H1 (cell line): ENCODE results near the gene PRX. TPM values are rescaled to one million over a fixed set of nuclear protein-coding genes. Genes with fewer than 3 reads are reported as not detected.
A peak's percentile ranks its signal among the peaks of the same experiment; 100 is the strongest.

Experiments
- CTCF ChIA-PET: fragments of 300-600 bp; sonication (Branson Sonifier 250); formaldehyde crosslinking; loops from one replicate; lab custom pipeline; 2021; ENCODE audit not compliant: partially characterized antibody; lab: Charles Lee
- POLR2A ChIA-PET: fragments of 300-600 bp; sonication (Branson Sonifier 250); formaldehyde crosslinking; loops from one replicate; lab custom pipeline; 2021; ENCODE audit warnings: inconsistent platforms; ENCODE audit not compliant: partially characterized antibody; lab: Charles Lee
- DNase-seq, 2 experiments: peaks; one replicate each; pipeline versions ENCODE4 v3.0.0 to v3.0.0-alpha.2; 2010 to 2022; ENCODE audit warnings: low spot score in 2 of 2, low read depth in 1 of 2, mixed read lengths in 1 of 2
- FAIRE-seq: peaks from 2 replicates; lab custom pipeline; 2011; peaks lifted over from hg19 to GRCh38; lab: Jason Lieb, UNC
- H2AFZ ChIP-seq: 2 replicates; pipeline ENCODE4 v1.8.1; 2012; ENCODE audit warnings: low read length, inconsistent platforms
- H2AK5ac ChIP-seq: 2 replicates; pipeline ENCODE4 v1.6.1; 2013; ENCODE audit warnings: low read depth, low read length
- H2BK120ac ChIP-seq: replicated peaks from 2 replicates; pipeline ENCODE3; 2013; ENCODE audit warnings: low read depth, low read length, inconsistent platforms
- H2BK12ac ChIP-seq: 2 replicates; pipeline ENCODE4 v1.6.1; 2013; ENCODE audit warnings: low read depth, low read length
- H2BK15ac ChIP-seq: 2 replicates; pipeline ENCODE4 v1.6.1; 2013; ENCODE audit warnings: low read length
- H2BK20ac ChIP-seq: 2 replicates; pipeline ENCODE4 v1.6.1; 2013; ENCODE audit warnings: low read length
- H2BK5ac ChIP-seq: 2 replicates; pipeline ENCODE4 v1.6.1; 2013; ENCODE audit warnings: low read depth, low read length
- H3K14ac ChIP-seq: 2 replicates; pipeline ENCODE4 v1.6.1; 2013; ENCODE audit warnings: inconsistent platforms; ENCODE audit not compliant: insufficient read length
- H3K18ac ChIP-seq: 2 replicates; pipeline ENCODE4 v1.6.1; 2013; ENCODE audit warnings: low read length; ENCODE audit errors: extremely low read depth
- H3K23ac ChIP-seq: 2 replicates; pipeline ENCODE4 v1.6.1; 2013; ENCODE audit warnings: inconsistent platforms; ENCODE audit not compliant: insufficient read length
- H3K23me2 ChIP-seq: 2 replicates; pipeline ENCODE4 v1.6.1; 2013; ENCODE audit warnings: low read depth, low read length
- H3K27ac ChIP-seq: 2 replicates; pipeline ENCODE4 v1.6.1; 2011; ENCODE audit warnings: low read depth, low read length, inconsistent platforms
- H3K27me3 ChIP-seq, 4 experiments: replicated peaks in 1 of 4; 1 replicate in 1 of 4; 2 replicates in 3 of 4; pipeline versions ENCODE4 v1.6.1 to v1.8.1; 2011 to 2013; ENCODE audit warnings: low read length in 3 of 4, mild to moderate bottlenecking in 3 of 4, inconsistent platforms in 2 of 4, mixed read lengths in 2 of 4, moderate library complexity in 1 of 4; ENCODE audit not compliant: control insufficient read depth in 3 of 4, insufficient read depth in 3 of 4; ENCODE audit errors: extremely low read depth in 1 of 4
- H3K36me3 ChIP-seq, 4 experiments: 2 replicates each; pipeline versions ENCODE4 v1.6.1 to v1.8.1; 2011 to 2013; ENCODE audit warnings: mild to moderate bottlenecking in 4 of 4, low read length in 3 of 4, moderate library complexity in 2 of 4, control low read depth in 1 of 4, inconsistent platforms in 1 of 4; ENCODE audit not compliant: insufficient read depth in 4 of 4, control insufficient read depth in 2 of 4
- H3K4ac ChIP-seq: replicated peaks from 2 replicates; pipeline ENCODE3; 2013; ENCODE audit warnings: low read length, low read depth, mixed read lengths, inconsistent platforms; ENCODE audit not compliant: insufficient read length
- H3K4me1 ChIP-seq, 4 experiments: replicated peaks in 1 of 4; 1 replicate in 1 of 4; 2 replicates in 3 of 4; pipeline versions ENCODE4 v1.6.1 to v1.8.1; 2011 to 2013; ENCODE audit warnings: low read length in 3 of 4, inconsistent platforms in 2 of 4, mixed read lengths in 1 of 4; ENCODE audit not compliant: insufficient read depth in 4 of 4, control insufficient read depth in 3 of 4
- H3K4me2 ChIP-seq, 2 experiments: 2 replicates each; pipeline versions ENCODE4 v1.6.1 to v1.8.1; 2011 to 2013; ENCODE audit warnings: low read depth in 2 of 2, low read length in 2 of 2, control low read depth in 1 of 2, inconsistent platforms in 1 of 2, mild to moderate bottlenecking in 1 of 2; ENCODE audit not compliant: insufficient read depth in 1 of 2
- H3K4me3 ChIP-seq, 4 experiments: fragments of 200-600, 300-600 bp in 1 of 4; sonication (generic), shearing (Covaris generic), sonication (Bioruptor Twin) in 1 of 4; 2 replicates each; pipeline versions ENCODE4 v1.5.1 to v1.8.1; 2011 to 2016; ENCODE audit warnings: low read length in 4 of 4, low read depth in 3 of 4, control low read depth in 2 of 4, inconsistent platforms in 2 of 4, mild to moderate bottlenecking in 2 of 4, mixed read lengths in 1 of 4, moderate library complexity in 1 of 4; ENCODE audit not compliant: insufficient read depth in 2 of 4; ENCODE audit errors: extremely low read depth in 1 of 4
- H3K56ac ChIP-seq: replicated peaks from 2 replicates; pipeline ENCODE3; 2013; ENCODE audit warnings: low read depth, mild to moderate bottlenecking, mixed read lengths, low read length, inconsistent platforms; ENCODE audit not compliant: insufficient read length
- H3K79me1 ChIP-seq: 2 replicates; pipeline ENCODE4 v1.6.1; 2013; ENCODE audit warnings: low read depth, low read length, control low read depth
- H3K79me2 ChIP-seq, 2 experiments: 2 replicates each; pipeline versions ENCODE4 v1.6.1 to v1.8.1; 2012 to 2013; ENCODE audit warnings: low read length in 2 of 2, mild to moderate bottlenecking in 2 of 2, inconsistent platforms in 1 of 2; ENCODE audit not compliant: insufficient read depth in 2 of 2, control insufficient read depth in 1 of 2
- H3K9ac ChIP-seq, 4 experiments: replicated peaks in 1 of 4; 1 replicate in 1 of 4; 2 replicates in 3 of 4; pipeline versions ENCODE4 v1.6.1 to v1.8.1; 2011 to 2013; ENCODE audit warnings: low read depth in 3 of 4, low read length in 3 of 4, control low read depth in 2 of 4, mild to moderate bottlenecking in 2 of 4, moderate library complexity in 2 of 4, inconsistent platforms in 1 of 4; ENCODE audit errors: extremely low read depth in 1 of 4
- H3K9me3 ChIP-seq, 2 experiments: 2 replicates each; pipeline versions ENCODE4 v1.6.1 to v1.8.1; 2012 to 2013; ENCODE audit warnings: mild to moderate bottlenecking in 2 of 2, moderate library complexity in 2 of 2, control low read depth in 1 of 2, inconsistent platforms in 1 of 2, low read depth in 1 of 2, low read length in 1 of 2, mixed read lengths in 1 of 2; ENCODE audit not compliant: insufficient read depth in 2 of 2
- H4K20me1 ChIP-seq, 2 experiments: replicated peaks in 1 of 2; 2 replicates each; pipeline versions ENCODE3 to v1.8.1; 2011 to 2013; ENCODE audit warnings: inconsistent platforms in 2 of 2, low read length in 2 of 2, mild to moderate bottlenecking in 1 of 2; ENCODE audit not compliant: insufficient read depth in 2 of 2, control insufficient read depth in 1 of 2
- H4K5ac ChIP-seq: 2 replicates; pipeline ENCODE4 v1.6.1; 2013; ENCODE audit warnings: low read length, low read depth, mixed read lengths, inconsistent platforms; ENCODE audit not compliant: insufficient read length
- H4K8ac ChIP-seq: 2 replicates; pipeline ENCODE4 v1.8.0; 2013; ENCODE audit warnings: mild to moderate bottlenecking, moderate library complexity, low read length, inconsistent platforms; ENCODE audit not compliant: insufficient read depth; ENCODE audit errors: extremely low read depth
- H4K91ac ChIP-seq: replicated peaks from 2 replicates; pipeline ENCODE3; 2013; ENCODE audit warnings: low read length, mixed read lengths, inconsistent platforms; ENCODE audit not compliant: insufficient read length
- BACH1 ChIP-seq: IDR thresholded peaks from 2 replicates; pipeline ENCODE4 v1.6.1; 2012; ENCODE audit warnings: low read length, improper control_type of control experiment
- BRCA1 ChIP-seq: IDR thresholded peaks from 2 replicates; pipeline ENCODE4 v1.6.1; 2012; ENCODE audit warnings: low read depth, low read length, improper control_type of control experiment
- CTCF ChIP-seq, 3 experiments: IDR thresholded peaks; 1 replicate in 2 of 3; 2 replicates in 1 of 3; pipeline versions ENCODE4 v1.5.1 to v1.6.1; 2011; ENCODE audit warnings: low read length in 3 of 3, mild to moderate bottlenecking in 3 of 3, inconsistent platforms in 2 of 3, low read depth in 1 of 3, moderate library complexity in 1 of 3; ENCODE audit not compliant: insufficient read depth in 1 of 3; ENCODE audit errors: control extremely low read depth in 1 of 3
- FOSL1 ChIP-seq: IDR thresholded peaks from 2 replicates; pipeline ENCODE4 v1.6.1; 2011; ENCODE audit warnings: mild to moderate bottlenecking, low read depth, low read length, moderate library complexity; ENCODE audit not compliant: insufficient read depth
- HDAC2 ChIP-seq, 2 experiments: fragments of 300-600 bp in 1 of 2; sonication (generic) in 1 of 2; IDR thresholded peaks; 2 replicates each; pipeline ENCODE4 v1.6.1; 2011 to 2012; ENCODE audit warnings: low read depth in 2 of 2, low read length in 2 of 2, mild to moderate bottlenecking in 2 of 2, moderate library complexity in 2 of 2, borderline replicate concordance in 1 of 2, inconsistent platforms in 1 of 2
- JUND ChIP-seq: IDR thresholded peaks from 2 replicates; pipeline ENCODE4 v1.6.1; 2011; ENCODE audit warnings: mild to moderate bottlenecking, improper control_type of control experiment, low read length
- MAX ChIP-seq: IDR thresholded peaks from 2 replicates; pipeline ENCODE4 v1.6.1; 2012; ENCODE audit warnings: inconsistent platforms
- RXRA ChIP-seq: IDR thresholded peaks from 2 replicates; pipeline ENCODE4 v1.6.1; 2011; ENCODE audit warnings: low read depth, mild to moderate bottlenecking, low read length, moderate library complexity; ENCODE audit not compliant: insufficient read depth
- SP2 ChIP-seq: IDR thresholded peaks from 2 replicates; pipeline ENCODE4 v1.6.1; 2012; ENCODE audit warnings: mild to moderate bottlenecking, low read length, inconsistent platforms
- TEAD4 ChIP-seq: IDR thresholded peaks from 2 replicates; pipeline ENCODE4 v1.6.1; 2012; ENCODE audit warnings: low read depth, low read length, inconsistent platforms, mixed read lengths
- ZNF274 ChIP-seq: IDR thresholded peaks from 2 replicates; pipeline ENCODE4 v1.7.0; 2012; ENCODE audit warnings: low read length, borderline replicate concordance; ENCODE audit errors: extremely low read depth
- WGBS, 2 experiments: shearing (Covaris generic) in 1 of 2; methylation state at CpG; one replicate each; pipeline versions ENCODE4 v1.1.6 to v1.1.7; 2013 to 2015; ENCODE audit warnings: low lambda C conversion rate in 2 of 2, mixed read lengths in 2 of 2, inconsistent platforms in 1 of 2, low coverage in 1 of 2, missing lambda C conversion rate in 1 of 2; ENCODE audit not compliant: insufficient replicate concordance in 2 of 2, insufficient coverage in 1 of 2, insufficient read length in 1 of 2; ENCODE audit errors: extremely low coverage in 1 of 2, missing lambda C conversion rate in 1 of 2; 5-methylcytosine and 5-hydroxymethylcytosine counted together
- polyA plus RNA-seq, 7 experiments: library from polyadenylated mRNA; depleted of rRNA in 3 of 7; stranded (reverse) in 5 of 7; unstranded in 2 of 7; fragments of >200 nt in 5 of 7; fragments of 200-250 nt in 2 of 7; gene quantifications; 1 replicate in 5 of 7; 2 replicates in 1 of 7; 4 replicates in 1 of 7; pipeline versions ENCODE4 v1.2.1 to v1.2.3, GENCODE V29; 2011 to 2013; ENCODE audit warnings: missing spikeins in 2 of 7, mixed read lengths in 2 of 7
- total RNA-seq: library from RNA; stranded (reverse); fragmentation: NEBNext Ultra II Directional; extraction: Animal tissue kit (Norgen Biotek cat#: 25700); gene quantifications from 2 replicates; pipeline ENCODE4 v1.2.1, GENCODE V29; 2021

Gene PRX
- total and polyA plus RNA-seq, 2 of the 8 experiments (the other 6 are each of a cell fraction or from before 2014, with no cell fraction given): 2.8 to 5.8 TPM

GRCh38 chr19:40344422-40344821, 68.8 kb downstream of the PRX start:
- H3K4me2 ChIP-seq: no peak overlapping the region
- no peak overlapping the region for H2BK15ac ChIP-seq
- no peak overlapping the region for H3K56ac ChIP-seq
- H3K23ac ChIP-seq: no peak overlapping the region
- no peaks in the 10 kb centered on the region for H3K27me3 ChIP-seq
- no peaks in the 10 kb centered on the region; a peak in 1 of 8 replicates for H3K36me3 ChIP-seq
- FAIRE-seq: no peak
- peaks cover 0 to 9% of the 10 kb centered on the region in 2 experiments for H4K20me1 ChIP-seq
- H2AK5ac ChIP-seq: no peak overlapping the region
- H4K5ac ChIP-seq: no peak overlapping the region
- H3K23me2 ChIP-seq: peaks cover 6% of the 10 kb centered on the region
- peak overlapping the region in 1 of 4 experiments; percentile 9; a peak in 1 of 7 replicates for H3K9ac ChIP-seq
- no peak overlapping the region for H3K4ac ChIP-seq
- no peak overlapping the region for H3K18ac ChIP-seq
- no peak overlapping the region for H2BK120ac ChIP-seq
- H2BK20ac ChIP-seq: no peak overlapping the region
- H2BK12ac ChIP-seq: no peak overlapping the region
- H4K8ac ChIP-seq: no peak overlapping the region
- peaks cover 5% of the 10 kb centered on the region; the same call in 1 of the 2 replicates for H3K79me1 ChIP-seq
- H3K9me3 ChIP-seq: no peaks in the 10 kb centered on the region
- WGBS, 2 experiments: 81% methylated on average over 6 of the region's 7 CpGs; no CpG with 5 or more reads in 1 of the 2 experiments
- H3K79me2 ChIP-seq: peaks cover 2 to 19% of the 10 kb centered on the region in 2 experiments; a peak in 3 of 4 replicates
- H3K4me3 ChIP-seq: no peak overlapping the region
- no peak for DNase-seq
- H3K4me1 ChIP-seq: peaks cover 0 to 2% (median 0%) of the 10 kb centered on the region in 4 experiments; a peak in 1 of 7 replicates
- ChIA-PET CTCF (interaction anchor here (2.0 kb wide), 1 partner anchor 39 kb away, joined by 7 read pairs; no protein-coding TSS in a partner anchor), POLR2A (no interaction called here)
- H3K27ac ChIP-seq: no peak overlapping the region
- no peak overlapping the region for H2BK5ac ChIP-seq
- no peak overlapping the region for H3K14ac ChIP-seq
- H4K91ac ChIP-seq: no peak overlapping the region
- H2AFZ ChIP-seq: no peak overlapping the region
- TF ChIP-seq HDAC2 (IDR thresholded peaks at IDR 0.05; ENCODE audit: borderline replicate concordance in 1 of 2, low read depth in 2 of 2, low read length in 2 of 2): no peak
- TF ChIP-seq JUND: no peak
- no peak for TF ChIP-seq FOSL1
- TF ChIP-seq TEAD4: no peak
- TF ChIP-seq CTCF (IDR thresholded peaks at IDR 0.05; ENCODE audit: control extremely low read depth in 1 of 3, insufficient read depth in 1 of 3, low read depth in 1 of 3, low read length in 3 of 3): no peak
- no peak for TF ChIP-seq BRCA1
- no peak for TF ChIP-seq BACH1
- TF ChIP-seq RXRA: no peak
- TF ChIP-seq MAX: no peak
- TF ChIP-seq ZNF274: no peak
- no peak for TF ChIP-seq SP2
